HepG2 (cell line): ENCODE data around the gene ALS2CL. TPM values are rescaled to one million over a fixed set of nuclear protein-coding genes. Genes with fewer than 3 reads are reported as not detected.

Experiments used
- ATAC-seq: fragments of 200-7000 bp; cut with Tn5 transposase; 3 replicates; pipeline ENCODE4 v1.9.1; 2020; ENCODE audit warnings: mild to moderate bottlenecking, moderate library complexity
- BruUV-seq: library from RNA; stranded (reverse); fragments of 400-500 nt; replicated peaks from 2 replicates; lab custom pipeline; 2021; lab: Mats Ljungman, UMichigan
- CTCF ChIA-PET: fragments of 300-600 bp; formaldehyde crosslinking; extraction: SDS; loops from one replicate; lab custom pipeline; 2021; ENCODE audit warnings: low total read pairs, inconsistent platforms, low intra/inter-chr PET ratio; lab: Yijun Ruan, JAX
- POLR2A ChIA-PET: fragments of 350-600 bp; sonication (Branson Sonifier 250); formaldehyde crosslinking; loops from one replicate; lab custom pipeline; 2020; ENCODE audit warnings: antibody characterized with exemption, inconsistent platforms; lab: Yijun Ruan, JAX
- DNase-seq: peaks from one replicate; pipeline ENCODE4 v3.0.0-alpha.2; 2015; ENCODE audit warnings: low spot score
- FAIRE-seq: peaks from 3 replicates; lab custom pipeline; 2011; peaks lifted over from hg19 to GRCh38; lab: Jason Lieb, UNC
- H2AFZ ChIP-seq: one replicate; pipeline ENCODE4 v1.6.1; 2011; ENCODE audit warnings: low read length, inconsistent platforms
- H3K27ac ChIP-seq: fragments of 300-600 bp; 3 replicates; pipeline ENCODE4 v1.8.0; 2011; ENCODE audit warnings: mixed run types, mild to moderate bottlenecking, mixed read lengths, low read length, inconsistent platforms; ENCODE audit not compliant: insufficient read depth; ENCODE audit errors: extremely low read length
- H3K27me3 ChIP-seq, 2 experiments: fragments of 200-600 bp in 1 of 2; 2 replicates in 1 of 2; 3 replicates in 1 of 2; pipeline versions ENCODE4 v1.6.0 to v1.8.0; 2011; ENCODE audit warnings: low read length in 2 of 2, mild to moderate bottlenecking in 2 of 2, moderate library complexity in 2 of 2, inconsistent platforms in 1 of 2; ENCODE audit not compliant: insufficient read depth in 2 of 2, control insufficient read depth in 1 of 2
- H3K36me3 ChIP-seq, 2 experiments: fragments of 200-600 bp in 1 of 2; replicated peaks in 1 of 2; 2 replicates in 1 of 2; 3 replicates in 1 of 2; pipeline versions ENCODE4 v1.5.1 to v1.8.0; 2011; ENCODE audit warnings: low read length in 2 of 2, inconsistent platforms in 1 of 2; ENCODE audit not compliant: insufficient read depth in 2 of 2, control insufficient read depth in 1 of 2
- H3K4me1 ChIP-seq: 2 replicates; pipeline ENCODE4 v1.5.1; 2012; ENCODE audit warnings: low read length, inconsistent platforms; ENCODE audit not compliant: insufficient read depth
- H3K4me2 ChIP-seq: 2 replicates; pipeline ENCODE4 v1.6.0; 2011; ENCODE audit warnings: low read depth, low read length, inconsistent platforms
- H3K4me3 ChIP-seq, 3 experiments: fragments of 200-600 bp in 1 of 3; sonication (generic), shearing (Covaris generic) in 1 of 3; replicated peaks in 1 of 3; 2 replicates each; pipeline ENCODE4 v1.5.1; 2011 to 2016; ENCODE audit warnings: low read length in 3 of 3, inconsistent platforms in 2 of 3, low read depth in 2 of 3, mild to moderate bottlenecking in 2 of 3, control low read depth in 1 of 3, mixed read lengths in 1 of 3; ENCODE audit not compliant: insufficient read depth in 1 of 3
- H3K79me2 ChIP-seq: one replicate; pipeline ENCODE4 v1.6.1; 2011; ENCODE audit warnings: low read length, inconsistent platforms; ENCODE audit not compliant: insufficient read depth
- H3K9ac ChIP-seq: 2 replicates; pipeline ENCODE4 v1.6.0; 2011; ENCODE audit warnings: mild to moderate bottlenecking, low read depth, low read length, inconsistent platforms; ENCODE audit not compliant: insufficient read depth
- H3K9me3 ChIP-seq: 2 replicates; pipeline ENCODE4 v1.5.1; 2012; ENCODE audit warnings: mild to moderate bottlenecking, low read length
- H4K20me1 ChIP-seq: 2 replicates; pipeline ENCODE4 v1.6.0; 2011; ENCODE audit warnings: inconsistent platforms, mild to moderate bottlenecking, low read length, moderate library complexity; ENCODE audit not compliant: insufficient read depth
- CBX5 ChIP-seq: sonication (generic); formaldehyde crosslinking; IDR thresholded peaks from 2 replicates; pipeline ENCODE4 v1.4.0; 2020; ENCODE audit warnings: missing genetic modification reagents, borderline replicate concordance
- HOXA7 ChIP-seq: sonication (generic); formaldehyde crosslinking; IDR thresholded peaks from 2 replicates; pipeline ENCODE4 v1.8.1; 2022; ENCODE audit warnings: mild to moderate bottlenecking, missing genetic modification reagents, moderate library complexity
- HOXA9 ChIP-seq: sonication (generic); formaldehyde crosslinking; IDR thresholded peaks from 2 replicates; pipeline ENCODE4 v1.8.1; 2022; ENCODE audit warnings: missing genetic modification reagents, mild to moderate bottlenecking, moderate library complexity, borderline replicate concordance
- PLSCR1 ChIP-seq: sonication (generic); formaldehyde crosslinking; IDR thresholded peaks from 2 replicates; pipeline ENCODE4 v1.5.0; 2020; ENCODE audit warnings: missing genetic modification reagents, mild to moderate bottlenecking, borderline replicate concordance
- PRMT3 ChIP-seq: sonication (generic); formaldehyde crosslinking; IDR thresholded peaks from 2 replicates; pipeline ENCODE4 v1.8.1; 2022; ENCODE audit warnings: low read depth, mild to moderate bottlenecking, moderate library complexity, missing genetic modification reagents, borderline replicate concordance
- TCF12 ChIP-seq, 2 experiments: fragments of 450-650 bp in 1 of 2; sonication (generic) in 1 of 2; formaldehyde crosslinking in 1 of 2; IDR thresholded peaks; 2 replicates each; pipeline versions ENCODE4 v1.6.1 to v1.8.0; 2017 to 2022; ENCODE audit warnings: antibody characterized with exemption in 1 of 2, mild to moderate bottlenecking in 1 of 2, missing genetic modification reagents in 1 of 2, moderate library complexity in 1 of 2
- XBP1 ChIP-seq: sonication (generic); formaldehyde crosslinking; IDR thresholded peaks from 2 replicates; pipeline ENCODE4 v1.5.0; 2020; ENCODE audit warnings: missing genetic modification reagents
- ZNF720 ChIP-seq: sonication (generic); formaldehyde crosslinking; IDR thresholded peaks from 2 replicates; pipeline ENCODE4 v1.4.0; 2020; ENCODE audit warnings: missing genetic modification reagents
- WGBS: methylation state at CpG from one replicate; pipeline ENCODE4 v1.1.6; 2017; ENCODE audit warnings: low lambda C conversion rate; 5-methylcytosine and 5-hydroxymethylcytosine counted together
- in situ Hi-C: cut with HindIII; loops from 2 replicates; pipeline ENCODE4 v1.10.0; 2017; ENCODE audit warnings: low pct_unique_long_range_greater_than_20kb; ENCODE audit not compliant: extremely low pct_ligation_motif_present
- intact Hi-C: fragments of 100-400 bp; cut with micrococcal nuclease; formaldehyde crosslinking; loops from one replicate; pipeline ENCODE4 v1.10.0; 2022; ENCODE audit not compliant: unreplicated experiment
- polyA plus RNA-seq, 8 experiments: library from polyadenylated mRNA; depleted of rRNA in 3 of 8; stranded (reverse) in 7 of 8; unstranded in 1 of 8; fragments of >200 nt; fragmentation: Illumina TruSeq in 4 of 8; extraction: Trizol in 4 of 8; gene quantifications; 2 replicates each; pipeline versions ENCODE4 v1.2.1 to v1.2.3, GENCODE V29; 2011 to 2016; ENCODE audit warnings: low read depth in 4 of 8, missing spikeins in 1 of 8, mixed read lengths in 1 of 8; ENCODE audit not compliant: insufficient read depth in 1 of 8
- total RNA-seq, 5 experiments: library from RNA; depleted of rRNA; stranded (reverse); fragments of >200 nt; fragmentation: Illumina TruSeq; extraction: Trizol; gene quantifications; 2 replicates each; pipeline ENCODE4 v1.2.3, GENCODE V29; 2016; ENCODE audit warnings: low read depth in 1 of 5
- TF ChIP-seq, protein P1 (sequence below): IDR thresholded peaks from 2 replicates; pipeline ENCODE4 v1.6.1; 2012; ENCODE audit warnings: low read length, improper control_type of control experiment
- TF ChIP-seq, protein P2 (sequence below): sonication (generic); formaldehyde crosslinking; IDR thresholded peaks from 2 replicates; pipeline ENCODE4 v1.4.0; 2020; ENCODE audit warnings: missing genetic modification reagents

ALS2CL gene
- total and polyA plus RNA-seq, 2 of the 13 experiments (the other 11 are each of a cell fraction or from before 2014, with no cell fraction given) = not detected

GRCh38 chr3:46721009-46721408, 27.5 kb upstream of the ALS2CL start (continued):
- TF ChIP-seq TCF12 (IDR thresholded peaks at IDR 0.05) (no peak), TCF12 (CRISPR knock-in tag; IDR thresholded peaks at IDR 0.05) (no peak), CBX5 (CRISPR knock-in tag) (no peak), XBP1 (CRISPR knock-in tag) (no peak)
- TF ChIP-seq, protein P1, sequence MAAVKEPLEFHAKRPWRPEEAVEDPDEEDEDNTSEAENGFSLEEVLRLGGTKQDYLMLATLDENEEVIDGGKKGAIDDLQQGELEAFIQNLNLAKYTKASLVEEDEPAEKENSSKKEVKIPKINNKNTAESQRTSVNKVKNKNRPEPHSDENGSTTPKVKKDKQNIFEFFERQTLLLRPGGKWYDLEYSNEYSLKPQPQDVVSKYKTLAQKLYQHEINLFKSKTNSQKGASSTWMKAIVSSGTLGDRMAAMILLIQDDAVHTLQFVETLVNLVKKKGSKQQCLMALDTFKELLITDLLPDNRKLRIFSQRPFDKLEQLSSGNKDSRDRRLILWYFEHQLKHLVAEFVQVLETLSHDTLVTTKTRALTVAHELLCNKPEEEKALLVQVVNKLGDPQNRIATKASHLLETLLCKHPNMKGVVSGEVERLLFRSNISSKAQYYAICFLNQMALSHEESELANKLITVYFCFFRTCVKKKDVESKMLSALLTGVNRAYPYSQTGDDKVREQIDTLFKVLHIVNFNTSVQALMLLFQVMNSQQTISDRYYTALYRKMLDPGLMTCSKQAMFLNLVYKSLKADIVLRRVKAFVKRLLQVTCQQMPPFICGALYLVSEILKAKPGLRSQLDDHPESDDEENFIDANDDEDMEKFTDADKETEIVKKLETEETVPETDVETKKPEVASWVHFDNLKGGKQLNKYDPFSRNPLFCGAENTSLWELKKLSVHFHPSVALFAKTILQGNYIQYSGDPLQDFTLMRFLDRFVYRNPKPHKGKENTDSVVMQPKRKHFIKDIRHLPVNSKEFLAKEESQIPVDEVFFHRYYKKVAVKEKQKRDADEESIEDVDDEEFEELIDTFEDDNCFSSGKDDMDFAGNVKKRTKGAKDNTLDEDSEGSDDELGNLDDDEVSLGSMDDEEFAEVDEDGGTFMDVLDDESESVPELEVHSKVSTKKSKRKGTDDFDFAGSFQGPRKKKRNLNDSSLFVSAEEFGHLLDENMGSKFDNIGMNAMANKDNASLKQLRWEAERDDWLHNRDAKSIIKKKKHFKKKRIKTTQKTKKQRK = no peak

DNA sequence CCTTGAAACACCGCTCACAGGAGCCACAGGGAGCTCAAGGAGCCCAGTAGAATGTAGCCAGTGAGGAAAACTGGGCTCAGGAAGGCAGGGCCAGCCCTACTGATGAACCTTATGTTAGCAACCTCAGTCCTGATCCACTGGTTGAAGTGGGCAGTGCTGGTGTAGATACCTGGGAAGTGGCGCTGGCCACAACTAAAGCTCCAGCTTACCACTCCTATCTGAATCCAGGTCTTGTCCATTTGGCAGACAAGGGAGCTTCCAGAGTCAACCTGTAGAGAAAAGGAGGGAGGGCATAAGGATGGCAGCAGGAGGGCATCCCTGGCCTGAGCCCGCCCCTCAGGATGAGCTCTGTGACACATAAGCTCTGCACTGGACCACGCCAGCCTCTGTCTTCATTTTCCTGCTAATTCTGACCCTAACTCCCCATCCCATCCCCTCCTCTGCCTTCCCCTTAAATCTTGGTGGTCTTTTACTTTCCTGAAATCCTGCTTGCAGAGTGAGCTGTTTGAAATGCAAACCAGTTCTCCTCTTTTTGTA, 26.3 kb upstream of the ALS2CL start:
- DNase-seq = no peak
- no peaks in the 10 kb centered on the region for H3K79me2 ChIP-seq
- in situ Hi-C loops = no loop called here
- intact Hi-C loops = no loop called here
- H3K4me1 ChIP-seq = no peaks in the 10 kb centered on the region
- H3K27ac ChIP-seq = no peak overlapping the region
- no peak overlapping the region for H2AFZ ChIP-seq
- no peak overlapping the region for H3K4me2 ChIP-seq
- no peaks in the 10 kb centered on the region for H3K36me3 ChIP-seq
- FAIRE-seq = no peak
- no TSS peak for BruUV-seq
- ChIA-PET CTCF (no interaction called here), POLR2A (no interaction called here)
- peaks cover 3 to 4% of the 10 kb centered on the region in 2 experiments; a peak in 2 of 5 replicates for H3K27me3 ChIP-seq
- no peak overlapping the region for H3K9ac ChIP-seq
- 15% methylated on average over 2 of the region's 4 CpGs for WGBS
- ATAC-seq = no peak
- H4K20me1 ChIP-seq = no peaks in the 10 kb centered on the region
- H3K4me3 ChIP-seq = no peak overlapping the region
- H3K9me3 ChIP-seq = no peaks in the 10 kb centered on the region
- TF ChIP-seq PRMT3 (no peak), HOXA9 (no peak), HOXA7 (CRISPR knock-in tag) (no peak), ZNF720 (CRISPR knock-in tag) (no peak), PLSCR1 (CRISPR knock-in tag) (no peak)
- TF ChIP-seq, protein P2, sequence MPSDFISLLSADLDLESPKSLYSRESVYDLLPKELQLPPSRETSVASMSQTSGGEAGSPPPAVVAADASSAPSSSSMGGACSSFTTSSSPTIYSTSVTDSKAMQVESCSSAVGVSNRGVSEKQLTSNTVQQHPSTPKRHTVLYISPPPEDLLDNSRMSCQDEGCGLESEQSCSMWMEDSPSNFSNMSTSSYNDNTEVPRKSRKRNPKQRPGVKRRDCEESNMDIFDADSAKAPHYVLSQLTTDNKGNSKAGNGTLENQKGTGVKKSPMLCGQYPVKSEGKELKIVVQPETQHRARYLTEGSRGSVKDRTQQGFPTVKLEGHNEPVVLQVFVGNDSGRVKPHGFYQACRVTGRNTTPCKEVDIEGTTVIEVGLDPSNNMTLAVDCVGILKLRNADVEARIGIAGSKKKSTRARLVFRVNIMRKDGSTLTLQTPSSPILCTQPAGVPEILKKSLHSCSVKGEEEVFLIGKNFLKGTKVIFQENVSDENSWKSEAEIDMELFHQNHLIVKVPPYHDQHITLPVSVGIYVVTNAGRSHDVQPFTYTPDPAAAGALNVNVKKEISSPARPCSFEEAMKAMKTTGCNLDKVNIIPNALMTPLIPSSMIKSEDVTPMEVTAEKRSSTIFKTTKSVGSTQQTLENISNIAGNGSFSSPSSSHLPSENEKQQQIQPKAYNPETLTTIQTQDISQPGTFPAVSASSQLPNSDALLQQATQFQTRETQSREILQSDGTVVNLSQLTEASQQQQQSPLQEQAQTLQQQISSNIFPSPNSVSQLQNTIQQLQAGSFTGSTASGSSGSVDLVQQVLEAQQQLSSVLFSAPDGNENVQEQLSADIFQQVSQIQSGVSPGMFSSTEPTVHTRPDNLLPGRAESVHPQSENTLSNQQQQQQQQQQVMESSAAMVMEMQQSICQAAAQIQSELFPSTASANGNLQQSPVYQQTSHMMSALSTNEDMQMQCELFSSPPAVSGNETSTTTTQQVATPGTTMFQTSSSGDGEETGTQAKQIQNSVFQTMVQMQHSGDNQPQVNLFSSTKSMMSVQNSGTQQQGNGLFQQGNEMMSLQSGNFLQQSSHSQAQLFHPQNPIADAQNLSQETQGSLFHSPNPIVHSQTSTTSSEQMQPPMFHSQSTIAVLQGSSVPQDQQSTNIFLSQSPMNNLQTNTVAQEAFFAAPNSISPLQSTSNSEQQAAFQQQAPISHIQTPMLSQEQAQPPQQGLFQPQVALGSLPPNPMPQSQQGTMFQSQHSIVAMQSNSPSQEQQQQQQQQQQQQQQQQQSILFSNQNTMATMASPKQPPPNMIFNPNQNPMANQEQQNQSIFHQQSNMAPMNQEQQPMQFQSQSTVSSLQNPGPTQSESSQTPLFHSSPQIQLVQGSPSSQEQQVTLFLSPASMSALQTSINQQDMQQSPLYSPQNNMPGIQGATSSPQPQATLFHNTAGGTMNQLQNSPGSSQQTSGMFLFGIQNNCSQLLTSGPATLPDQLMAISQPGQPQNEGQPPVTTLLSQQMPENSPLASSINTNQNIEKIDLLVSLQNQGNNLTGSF (CRISPR knock-in tag) = no peak
